ENCODE data around the gene ZMPSTE24. TPM values are rescaled to one million over a fixed set of nuclear protein-coding genes. Genes with fewer than 3 reads are reported as not detected.
A peak's percentile ranks its signal among the peaks of the same experiment; 100 is the strongest.

ZMPSTE24 gene
- total and polyA plus RNA-seq, 8 donors = 6.9 to 29.8 (median 12.4) TPM

- Histone ChIP-seq H3K4me3 (no peak overlapping the region), H3K36me3 (no peaks in the 10 kb centered on the region), H3K4me1 (no peaks in the 10 kb centered on the region), H3K27me3 (no peaks in the 10 kb centered on the region), H3K27ac (no peak overlapping the region), H3K9me3 (no peaks in the 10 kb centered on the region)
- ATAC-seq (no peak), FAIRE-seq (no peak), DNase-seq (no peak)
- TF ChIP-seq CTCF (IDR thresholded peaks at IDR 0.05) = no peak
- intact Hi-C loops (cut with DNase I) = no loop called here
These were observed 9.6 kb upstream of the ZMPSTE24 start for GRCh38 chr1:40248412-40248811.

GRCh38 chr1:40251456-40251855 lies 6.6 kb upstream of the ZMPSTE24 start:
- Histone ChIP-seq H3K36me3 (no peaks in the 10 kb centered on the region), H3K27me3 (no peaks in the 10 kb centered on the region), H3K4me3 (no peak overlapping the region), H3K4me1 (peaks cover 0 to 6% (median 2%) of the 10 kb centered on the region in 3 donors), H3K9me3 (no peaks in the 10 kb centered on the region), H3K27ac (no peak overlapping the region)
- no peak for FAIRE-seq
- intact Hi-C loops (cut with DNase I) = no loop called here
- 62 to 76% methylated on average over 4 of the region's 4 CpGs for WGBS, 2 donors
- no peak for TF ChIP-seq CTCF (IDR thresholded peaks at IDR 0.05)
- no peak for DNase-seq
- no peak for ATAC-seq

- Histone ChIP-seq H3K4me1 (peaks cover 0 to 12% (median 6%) of the 10 kb centered on the region in 3 donors), H3K4me3 (no peak overlapping the region), H3K36me3 (no peaks in the 10 kb centered on the region), H3K27ac (no peak overlapping the region), H3K27me3 (no peaks in the 10 kb centered on the region), H3K9me3 (no peaks in the 10 kb centered on the region)
- intact Hi-C loops (cut with DNase I) = no loop called here
- FAIRE-seq = no peak
- no peak for ATAC-seq
- no peak for TF ChIP-seq CTCF (IDR thresholded peaks at IDR 0.05)
- 85 to 87% methylated on average over 2 of the region's 2 CpGs for WGBS, 2 donors
- no peak for DNase-seq
These were observed 5.4 kb upstream of the ZMPSTE24 start for GRCh38 chr1:40252601-40253000.

GRCh38 chr1:40255231-40255630 lies 2.8 kb upstream of the ZMPSTE24 start:
- FAIRE-seq = no peak
- intact Hi-C loops (cut with DNase I) = no loop called here
- no peaks in the 10 kb centered on the region for H3K27me3 ChIP-seq
- H3K27ac ChIP-seq = no peak overlapping the region
- no peak overlapping the region for H3K4me3 ChIP-seq
- ATAC-seq = no peak
- no peak for DNase-seq
- TF ChIP-seq CTCF (IDR thresholded peaks at IDR 0.05) = no peak
- peaks cover 6 to 12% (median 12%) of the 10 kb centered on the region in 3 donors for H3K4me1 ChIP-seq
- H3K9me3 ChIP-seq = no peaks in the 10 kb centered on the region
- H3K36me3 ChIP-seq = no peaks in the 10 kb centered on the region

GRCh38 chr1:40256401-40257084 lies 1.5 kb upstream of the ZMPSTE24 start:
- Histone ChIP-seq H3K27ac (peak overlapping the region in 3 of 4 donors; percentile 89 to 96 (median 92)), H3K27me3 (no peaks in the 10 kb centered on the region), H3K4me3 (peak overlapping the region; percentile 59 to 83 (median 75)), H3K4me1 (peaks cover 6 to 12% (median 12%) of the 10 kb centered on the region in 3 donors), H3K9me3 (no peaks in the 10 kb centered on the region), H3K36me3 (no peaks in the 10 kb centered on the region)
- 44 to 50% methylated on average over 6 of the region's 6 CpGs for WGBS, 2 donors
- no peak for FAIRE-seq
- no peak for ATAC-seq
- no peak for TF ChIP-seq CTCF (IDR thresholded peaks at IDR 0.05)
- DNase-seq = no peak
- intact Hi-C loops (cut with DNase I) = no loop called here
